A549 (cell line): ENCODE measurements around the gene PURB. TPM values are rescaled to one million over a fixed set of nuclear protein-coding genes. Genes with fewer than 3 reads are reported as not detected.

ENCODE experiments used
- ATAC-seq, 2 experiments: fragments of 200-7000 bp in 1 of 2; fragments of >200 bp in 1 of 2; cut with Nextera tagmentation in 1 of 2; cut with Tn5 transposase in 1 of 2; 3 replicates each; pipeline versions ENCODE4 v1.8.0 to v1.9.1; 2018 to 2020; ENCODE audit warnings: mild to moderate bottlenecking in 1 of 2, moderate library complexity in 1 of 2
- CTCF ChIA-PET: fragments of 300-600 bp; sonication (Branson Sonifier 250); formaldehyde crosslinking; extraction: SDS; loops from one replicate; lab custom pipeline; 2021; ENCODE audit warnings: antibody characterized with exemption, inconsistent platforms; lab: Yijun Ruan, JAX
- POLR2A ChIA-PET: fragments of 350-600 bp; formaldehyde crosslinking; extraction: SDS; loops from one replicate; lab custom pipeline; 2021; ENCODE audit warnings: antibody characterized with exemption, inconsistent platforms; lab: Yijun Ruan, JAX
- DNase-seq, 2 experiments: peaks; one replicate each; pipeline versions ENCODE4 v3.0.0 to v3.0.0-alpha.2; 2011 to 2016; ENCODE audit warnings: low read depth in 1 of 2, low spot score in 1 of 2
- FAIRE-seq: peaks from 2 replicates; lab custom pipeline; 2011; peaks lifted over from hg19 to GRCh38; lab: Jason Lieb, UNC
- H3K27ac ChIP-seq, 2 experiments: fragments of >200 bp; sonication (Bioruptor Twin); formaldehyde crosslinking; 3 replicates each; pipeline ENCODE4 v1.5.1; 2016 to 2017
- H3K4me1 ChIP-seq: fragments of >200 bp; sonication (Bioruptor Twin); formaldehyde crosslinking; 3 replicates; pipeline ENCODE4 v1.6.1; 2016
- H3K4me2 ChIP-seq: fragments of >200 bp; sonication (Bioruptor Twin); formaldehyde crosslinking; 3 replicates; pipeline ENCODE4 v1.6.1; 2016
- H3K4me3 ChIP-seq: fragments of >200 bp; sonication (Bioruptor Twin); formaldehyde crosslinking; 3 replicates; pipeline ENCODE4 v1.5.1; 2016
- H3K9me3 ChIP-seq: fragments of >200 bp; sonication (Bioruptor Twin); formaldehyde crosslinking; 3 replicates; pipeline ENCODE4 v1.6.1; 2016
- BHLHE40 ChIP-seq: IDR thresholded peaks from 2 replicates; pipeline ENCODE4 v1.6.1; 2012; ENCODE audit warnings: low read depth, low read length, inconsistent platforms
- EHMT2 ChIP-seq: fragments of 200-600 bp; sonication (generic); IDR thresholded peaks from 2 replicates; pipeline ENCODE4 v1.6.1; 2016; ENCODE audit warnings: antibody characterized with exemption, low read depth, mild to moderate bottlenecking, moderate library complexity
- FOSB ChIP-seq: fragments of 250-450 bp; sonication (Bioruptor Pico); IDR thresholded peaks from 2 replicates; pipeline ENCODE4 v1.5.0; 2020; ENCODE audit warnings: mild to moderate bottlenecking, moderate library complexity
- JUNB ChIP-seq: fragments of >200 bp; sonication (Bioruptor Twin); formaldehyde crosslinking; IDR thresholded peaks from 2 replicates; pipeline ENCODE4 v1.6.1; 2016
- KDM1A ChIP-seq: fragments of 200-600 bp; sonication (generic); IDR thresholded peaks from 2 replicates; pipeline ENCODE4 v1.6.1; 2016; ENCODE audit warnings: low read depth, mild to moderate bottlenecking
- MAFK ChIP-seq: fragments of 450-650 bp; IDR thresholded peaks from 2 replicates; pipeline ENCODE4 v1.6.1; 2014; ENCODE audit not compliant: partially characterized antibody
- POLR2AphosphoS2 ChIP-seq: conservative IDR thresholded peaks from 2 replicates; pipeline ENCODE4 v1.6.1; 2012; ENCODE audit warnings: low read length, improper control_type of control experiment, inconsistent platforms
- REST ChIP-seq: fragments of 200-600 bp; sonication (generic); IDR thresholded peaks from 2 replicates; pipeline ENCODE4 v1.6.1; 2016; ENCODE audit warnings: antibody characterized with exemption, mild to moderate bottlenecking, moderate library complexity
- WGBS: methylation state at CpG from one replicate; pipeline ENCODE4 v1.1.6; 2017; ENCODE audit errors: missing lambda C conversion rate; 5-methylcytosine and 5-hydroxymethylcytosine counted together
- polyA plus RNA-seq, 4 experiments: library from polyadenylated mRNA; depleted of rRNA in 3 of 4; stranded (reverse); fragments of >200 nt; fragmentation: RNase III in 1 of 4; extraction: RNeasy Plus Mini Kit Qiagen cat#74134 plus additional on column Dnase treatment in 1 of 4; gene quantifications; 2 replicates in 3 of 4; 3 replicates in 1 of 4; pipeline ENCODE4 v1.2.3, GENCODE V29; 2011 to 2017
- TF ChIP-seq, protein P1 (sequence below): fragments of 250-450 bp; sonication (Bioruptor Pico); IDR thresholded peaks from 2 replicates; pipeline ENCODE4 v1.5.0; 2021; ENCODE audit warnings: mild to moderate bottlenecking, moderate library complexity, borderline replicate concordance
- TF ChIP-seq, protein P2 (sequence below): fragments of 250-450 bp; sonication (Bioruptor Pico); IDR thresholded peaks from 2 replicates; pipeline ENCODE4 v1.5.0; 2020; ENCODE audit warnings: low read depth, mild to moderate bottlenecking, moderate library complexity

Gene PURB
- polyA plus RNA-seq, 2 of the 4 experiments (the other 2 are of a cell fraction) = 5.7 to 10.4 TPM

DNA sequence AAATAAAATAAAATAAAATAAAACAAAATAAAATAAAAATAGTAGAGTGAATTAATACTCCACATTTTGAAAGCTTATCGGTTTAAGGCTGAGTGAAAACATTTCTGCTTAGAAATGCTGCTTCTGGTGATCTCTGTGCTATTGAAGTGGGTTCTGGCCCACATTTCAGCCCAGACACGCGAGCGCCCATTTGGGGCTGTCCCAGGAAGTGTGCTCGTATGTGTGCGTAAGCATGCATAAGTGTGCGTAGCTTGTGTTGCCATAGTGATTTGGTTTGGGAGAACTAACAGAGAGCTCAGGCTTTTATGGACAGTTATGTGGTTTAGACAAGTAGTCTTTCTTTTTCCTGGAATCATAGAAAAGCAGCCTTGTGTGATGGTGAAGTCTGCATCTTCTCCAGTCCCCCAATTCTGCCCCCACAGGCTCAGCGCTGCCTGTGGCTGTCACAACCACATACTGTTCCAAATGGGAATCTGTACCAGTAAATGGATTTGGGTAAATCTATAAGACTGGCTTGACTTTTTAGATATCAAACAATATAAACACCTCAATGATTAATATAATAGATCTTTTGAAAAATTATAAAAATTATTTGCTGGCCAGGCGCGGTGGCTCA lies 29.8 kb upstream of the PURB start:
- TF ChIP-seq EHMT2 = no peak
- TF ChIP-seq, protein P1, sequence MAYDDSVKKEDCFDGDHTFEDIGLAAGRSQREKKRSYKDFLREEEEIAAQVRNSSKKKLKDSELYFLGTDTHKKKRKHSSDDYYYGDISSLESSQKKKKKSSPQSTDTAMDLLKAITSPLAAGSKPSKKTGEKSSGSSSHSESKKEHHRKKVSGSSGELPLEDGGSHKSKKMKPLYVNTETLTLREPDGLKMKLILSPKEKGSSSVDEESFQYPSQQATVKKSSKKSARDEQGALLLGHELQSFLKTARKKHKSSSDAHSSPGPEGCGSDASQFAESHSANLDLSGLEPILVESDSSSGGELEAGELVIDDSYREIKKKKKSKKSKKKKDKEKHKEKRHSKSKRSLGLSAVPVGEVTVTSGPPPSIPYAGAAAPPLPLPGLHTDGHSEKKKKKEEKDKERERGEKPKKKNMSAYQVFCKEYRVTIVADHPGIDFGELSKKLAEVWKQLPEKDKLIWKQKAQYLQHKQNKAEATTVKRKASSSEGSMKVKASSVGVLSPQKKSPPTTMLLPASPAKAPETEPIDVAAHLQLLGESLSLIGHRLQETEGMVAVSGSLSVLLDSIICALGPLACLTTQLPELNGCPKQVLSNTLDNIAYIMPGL = no peak
- TF ChIP-seq FOSB (CRISPR knock-in tag) = no peak
- TF ChIP-seq, protein P2, sequence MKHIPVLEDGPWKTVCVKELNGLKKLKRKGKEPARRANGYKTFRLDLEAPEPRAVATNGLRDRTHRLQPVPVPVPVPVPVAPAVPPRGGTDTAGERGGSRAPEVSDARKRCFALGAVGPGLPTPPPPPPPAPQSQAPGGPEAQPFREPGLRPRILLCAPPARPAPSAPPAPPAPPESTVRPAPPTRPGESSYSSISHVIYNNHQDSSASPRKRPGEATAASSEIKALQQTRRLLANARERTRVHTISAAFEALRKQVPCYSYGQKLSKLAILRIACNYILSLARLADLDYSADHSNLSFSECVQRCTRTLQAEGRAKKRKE (CRISPR knock-in tag) = no peak
- TF ChIP-seq, all 56 proteins: peak for 0
- POLR2A ChIA-PET = no interaction called here
- peaks cover 6% of the 10 kb centered on the region; the same call in 1 of the 3 replicates for H3K4me1 ChIP-seq
- no peaks in the 10 kb centered on the region for H3K9me3 ChIP-seq
- 77% methylated on average over 10 of the region's 10 CpGs for WGBS
- no peak overlapping the region for H3K4me3 ChIP-seq
- H3K4me2 ChIP-seq = no peak overlapping the region
- no peak for FAIRE-seq
- no peak for ATAC-seq
- DNase-seq = no peak
- no peak overlapping the region for H3K27ac ChIP-seq
- CTCF ChIA-PET = interaction anchor here (1.0 kb wide), 1 partner anchor 221 kb away, joined by 3 read pairs; no protein-coding TSS in a partner anchor

DNA sequence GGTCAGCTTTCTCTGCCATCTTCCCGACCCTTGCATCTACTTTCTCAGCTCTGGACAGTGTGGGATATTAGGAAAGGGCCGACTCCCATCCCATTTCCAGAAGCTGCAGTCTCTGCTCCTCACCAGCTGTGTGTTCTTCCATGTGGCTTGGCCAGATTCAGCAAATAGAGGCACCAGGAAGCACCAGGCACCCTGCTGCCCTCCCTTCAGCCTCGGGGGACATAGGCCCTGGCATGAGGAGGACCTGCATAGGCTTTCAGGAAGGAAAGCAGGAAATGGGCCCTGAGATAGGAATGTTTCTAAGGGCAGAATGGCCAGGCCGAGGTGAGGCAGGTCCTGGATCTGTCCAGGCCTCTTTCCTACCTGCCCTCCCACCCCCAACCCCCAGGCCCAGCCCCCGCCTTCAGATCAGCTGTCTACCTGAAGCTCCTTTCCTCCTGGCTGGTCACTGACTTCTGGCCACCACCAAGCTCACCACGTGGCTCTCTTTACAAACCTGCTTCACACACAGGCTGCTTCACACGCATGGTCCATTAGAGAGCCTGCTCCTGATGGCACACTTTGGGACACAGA lies 27.5 kb upstream of the PURB start:
- H3K4me3 ChIP-seq = no peak overlapping the region
- peaks cover 6% of the 10 kb centered on the region; the same call in 1 of the 3 replicates for H3K4me1 ChIP-seq
- ChIA-PET CTCF (interaction anchor here (1.1 to 1.5 kb wide), 4 partner anchors 9 to 16 kb away, joined by 3 to 4 read pairs (median 3); no protein-coding TSS in a partner anchor), POLR2A (interaction anchor here (0.7 kb wide), 1 partner anchor 87 kb away, joined by 3 read pairs; no protein-coding TSS in a partner anchor)
- peak overlapping the region in 1 of 2 experiments; percentile 8; a peak in 2 of 6 replicates for H3K27ac ChIP-seq
- FAIRE-seq (no peak), DNase-seq (peak in 1 of 2 experiments; percentile 23), ATAC-seq (peak; percentile 38 to 66; a peak in 4 of 6 replicates)
- H3K4me2 ChIP-seq = no peak overlapping the region
- TF ChIP-seq MAFK = no peak
- TF ChIP-seq KDM1A = no peak
- no peak for TF ChIP-seq FOSB (CRISPR knock-in tag)
- H3K9me3 ChIP-seq = no peaks in the 10 kb centered on the region
- 45% methylated on average over 6 of the region's 7 CpGs for WGBS

GRCh38 chr7:44911911-44912310 lies 26.6 kb upstream of the PURB start:
- TF ChIP-seq POLR2AphosphoS2 = no peak
- no peak for TF ChIP-seq BHLHE40
- no peak for TF ChIP-seq REST
- no peak for TF ChIP-seq JUNB
- ATAC-seq (peak in 1 of 2 experiments; percentile 34; a peak in 3 of 6 replicates), FAIRE-seq (no peak), DNase-seq (no peak)
- Histone ChIP-seq H3K4me2 (no peak overlapping the region), H3K27ac (no peak overlapping the region), H3K4me1 (peaks cover 6% of the 10 kb centered on the region; the same call in 1 of the 3 replicates), H3K4me3 (no peak overlapping the region), H3K9me3 (no peaks in the 10 kb centered on the region)
- ChIA-PET POLR2A (no interaction called here), CTCF (interaction anchor here (1.1 kb wide), 1 partner anchor 17 kb away, joined by 3 read pairs; no protein-coding TSS in a partner anchor)
- WGBS = 81% methylated on average over 8 of the region's 8 CpGs
